Stomach (tissue), 4 donors: ENCODE results near the gene RAB5IF.
"Not testable (repeated sequence)": the region's sequence is repeated elsewhere in the genome, so short reads cannot be mapped to it uniquely, and the experiment has no call there.

Source experiments
- CTCF ChIP-seq, 7 experiments: fragments of 450-650 bp in 4 of 7; fragments of 200-600 bp in 3 of 7; sonication (generic) in 3 of 7; IDR thresholded peaks; one replicate each; pipeline ENCODE4 v1.5.1; 2016 to 2019; ENCODE audit warnings: antibody characterized with exemption in 7 of 7, control low read depth in 2 of 7, mild to moderate bottlenecking in 1 of 7
- POLR2A ChIP-seq, 4 donors: fragments of 450-650 bp; IDR thresholded peaks; one replicate each; pipeline ENCODE4 v1.6.1; 2016; ENCODE audit warnings: antibody characterized with exemption in 4 of 4, control low read depth in 2 of 4, mild to moderate bottlenecking in 1 of 4, moderate library complexity in 1 of 4
- POLR2AphosphoS5 ChIP-seq, 3 donors: sonication (generic); formaldehyde crosslinking; IDR thresholded peaks; one replicate each; pipeline ENCODE4 v1.6.1; 2016; ENCODE audit warnings: antibody characterized with exemption in 3 of 3

- not testable (repeated sequence) for TF ChIP-seq POLR2A, CTCF, POLR2AphosphoS5 (IDR thresholded peaks at IDR 0.05)
These were observed 41.4 kb upstream of the RAB5IF start for GRCh38 chr20:36564078-36564725.
